Endothelial cell of umbilical vein (primary cell): ENCODE measurements around the gene DDX25.

Source experiments
- MAX ChIP-seq: IDR thresholded peaks from 2 replicates; pipeline ENCODE4 v1.6.1; 2011; ENCODE audit not compliant: insufficient read depth, insufficient read length
- POLR2A ChIP-seq: IDR thresholded peaks from 2 replicates; pipeline ENCODE4 v1.6.1; 2012; ENCODE audit warnings: low read depth, mild to moderate bottlenecking, control low read depth, low read length
- POLR2AphosphoS5 ChIP-seq: IDR thresholded peaks from 2 replicates; pipeline ENCODE4 v1.6.1; 2012; ENCODE audit warnings: low read depth, mild to moderate bottlenecking, control low read depth, low read length, moderate library complexity; ENCODE audit not compliant: insufficient read depth
- TF ChIP-seq, protein P1 (sequence below), 2 donors: IDR thresholded peaks; 1 replicate in 1 of 2; 2 replicates in 1 of 2; pipeline ENCODE4 v1.5.1; 2011; ENCODE audit warnings: low read length in 2 of 2, mild to moderate bottlenecking in 2 of 2, moderate library complexity in 2 of 2, control low read depth in 1 of 2, inconsistent platforms in 1 of 2, low read depth in 1 of 2; ENCODE audit not compliant: insufficient read depth in 1 of 2; ENCODE audit errors: extremely low read depth in 1 of 2

- TF ChIP-seq MAX, result no peak
- TF ChIP-seq, protein P1, sequence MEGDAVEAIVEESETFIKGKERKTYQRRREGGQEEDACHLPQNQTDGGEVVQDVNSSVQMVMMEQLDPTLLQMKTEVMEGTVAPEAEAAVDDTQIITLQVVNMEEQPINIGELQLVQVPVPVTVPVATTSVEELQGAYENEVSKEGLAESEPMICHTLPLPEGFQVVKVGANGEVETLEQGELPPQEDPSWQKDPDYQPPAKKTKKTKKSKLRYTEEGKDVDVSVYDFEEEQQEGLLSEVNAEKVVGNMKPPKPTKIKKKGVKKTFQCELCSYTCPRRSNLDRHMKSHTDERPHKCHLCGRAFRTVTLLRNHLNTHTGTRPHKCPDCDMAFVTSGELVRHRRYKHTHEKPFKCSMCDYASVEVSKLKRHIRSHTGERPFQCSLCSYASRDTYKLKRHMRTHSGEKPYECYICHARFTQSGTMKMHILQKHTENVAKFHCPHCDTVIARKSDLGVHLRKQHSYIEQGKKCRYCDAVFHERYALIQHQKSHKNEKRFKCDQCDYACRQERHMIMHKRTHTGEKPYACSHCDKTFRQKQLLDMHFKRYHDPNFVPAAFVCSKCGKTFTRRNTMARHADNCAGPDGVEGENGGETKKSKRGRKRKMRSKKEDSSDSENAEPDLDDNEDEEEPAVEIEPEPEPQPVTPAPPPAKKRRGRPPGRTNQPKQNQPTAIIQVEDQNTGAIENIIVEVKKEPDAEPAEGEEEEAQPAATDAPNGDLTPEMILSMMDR (IDR thresholded peaks at IDR 0.05; ENCODE audit: extremely low read depth in 1 of 2, insufficient read depth in 1 of 2, low read depth in 1 of 2, low read length in 2 of 2), result no peak
- no peak for TF ChIP-seq POLR2AphosphoS5
- no peak for TF ChIP-seq POLR2A
Measured at GRCh38 chr11:125959931-125960330, 55.6 kb downstream of the DDX25 start.
